SK-N-SH treated with all-trans-retinoic acid at 6 μM for 48 hours (cell line): ENCODE data around the gene PARVB.

Experiments
- ARNTL ChIP-seq: fragments of 450-650 bp; formaldehyde crosslinking; IDR thresholded peaks from 2 replicates; pipeline ENCODE4 v1.5.0; 2020; ENCODE audit warnings: low read depth, mild to moderate bottlenecking, moderate library complexity, borderline replicate concordance
- BACH2 ChIP-seq: fragments of 250-450 bp; sonication (Bioruptor Pico); IDR thresholded peaks from 2 replicates; pipeline ENCODE4 v1.9.0; 2021; ENCODE audit warnings: mild to moderate bottlenecking, borderline replicate concordance
- CSDC2 ChIP-seq: fragments of 250-450 bp; sonication (Bioruptor Pico); IDR thresholded peaks from 2 replicates; pipeline ENCODE4 v1.5.0; 2020; ENCODE audit warnings: mild to moderate bottlenecking, moderate library complexity
- ISL1 ChIP-seq: fragments of 250-450 bp; sonication (Bioruptor Pico); IDR thresholded peaks from 2 replicates; pipeline ENCODE4 v2.1.2; 2022; ENCODE audit warnings: mild to moderate bottlenecking, moderate library complexity
- OSR1 ChIP-seq: fragments of 250-450 bp; sonication (Bioruptor Pico); IDR thresholded peaks from 2 replicates; pipeline ENCODE4 v1.8.0; 2022; ENCODE audit warnings: moderate library complexity, mild to moderate bottlenecking, inconsistent platforms
- PPARA ChIP-seq: fragments of 250-450 bp; sonication (Bioruptor Pico); IDR thresholded peaks from 2 replicates; pipeline ENCODE4 v1.5.0; 2020; ENCODE audit warnings: mild to moderate bottlenecking, borderline replicate concordance
- RARB ChIP-seq: fragments of 250-450 bp; sonication (Bioruptor Pico); IDR thresholded peaks from 2 replicates; pipeline ENCODE4 v1.8.0; 2021; ENCODE audit warnings: mild to moderate bottlenecking, moderate library complexity
- SNAI2 ChIP-seq: fragments of 250-450 bp; sonication (Bioruptor Pico); IDR thresholded peaks from 2 replicates; pipeline ENCODE4 v1.5.0; 2020; ENCODE audit warnings: mild to moderate bottlenecking, moderate library complexity
- ZFP3 ChIP-seq: fragments of 250-450 bp; sonication (Bioruptor Pico); IDR thresholded peaks from 2 replicates; pipeline ENCODE4 v1.5.0; 2020; ENCODE audit warnings: mild to moderate bottlenecking, moderate library complexity
- ZFP30 ChIP-seq: fragments of 450-650 bp; formaldehyde crosslinking; IDR thresholded peaks from 2 replicates; pipeline ENCODE4 v1.5.0; 2022; ENCODE audit warnings: mild to moderate bottlenecking, moderate library complexity
- ZNF70 ChIP-seq: fragments of 450-650 bp; formaldehyde crosslinking; IDR thresholded peaks from 2 replicates; pipeline ENCODE4 v1.5.0; 2020; ENCODE audit warnings: mild to moderate bottlenecking, moderate library complexity
- TF ChIP-seq, protein P1 (sequence below): fragments of 250-450 bp; sonication (Bioruptor Pico); IDR thresholded peaks from 2 replicates; pipeline ENCODE4 v1.5.1; 2021; ENCODE audit warnings: mild to moderate bottlenecking, moderate library complexity
- TF ChIP-seq, protein P2 (sequence below): fragments of 250-450 bp; sonication (Bioruptor Pico); IDR thresholded peaks from 2 replicates; pipeline ENCODE4 v1.5.1; 2020; ENCODE audit warnings: low read depth, mild to moderate bottlenecking, moderate library complexity
- TF ChIP-seq, protein P3 (sequence below): fragments of 250-450 bp; sonication (Bioruptor Pico); IDR thresholded peaks from 2 replicates; pipeline ENCODE4 v1.8.0; 2020; ENCODE audit warnings: mild to moderate bottlenecking, moderate library complexity, borderline replicate concordance

DNA sequence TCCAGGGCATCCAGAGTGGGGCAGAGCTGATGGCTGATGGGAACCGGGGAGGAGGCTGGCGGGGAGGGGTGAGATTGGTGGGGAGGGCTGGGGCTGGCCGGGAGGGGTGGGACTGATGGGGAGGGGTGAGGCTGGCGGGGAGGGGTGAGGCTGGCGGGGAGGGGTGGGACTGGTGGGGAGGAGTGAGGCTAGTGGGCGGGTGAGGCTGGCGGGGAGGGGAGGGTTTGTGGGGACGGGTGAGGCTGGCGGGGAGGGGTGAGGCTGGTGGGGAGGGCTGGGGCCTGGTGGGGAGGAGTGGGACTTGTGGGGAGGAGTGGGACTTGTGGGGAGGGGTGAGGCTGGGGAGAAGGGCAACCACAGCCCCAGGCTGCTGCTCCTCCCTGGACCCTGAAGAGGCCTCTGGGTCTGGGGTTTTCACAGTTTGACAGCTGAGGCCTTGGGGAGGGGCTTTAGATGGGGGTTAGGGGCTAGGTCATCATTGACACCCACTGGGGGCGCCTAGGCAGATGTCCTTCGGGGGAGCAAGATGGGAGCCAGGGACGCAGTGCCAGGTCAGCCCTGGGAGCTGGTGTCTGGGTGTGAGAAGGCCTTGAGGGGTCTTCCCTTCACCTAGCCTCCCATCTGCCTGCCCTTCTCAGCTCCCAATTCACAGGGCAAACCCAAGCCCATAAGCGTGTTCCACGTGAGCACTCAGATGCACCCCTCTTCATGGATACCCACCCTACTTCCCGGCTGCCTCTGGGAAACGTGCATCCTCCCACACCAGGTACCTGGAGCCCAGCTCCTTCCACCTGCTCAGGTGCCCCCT, 183.3 kb downstream of the PARVB start:
- no peak for TF ChIP-seq SNAI2
- TF ChIP-seq, protein P1, sequence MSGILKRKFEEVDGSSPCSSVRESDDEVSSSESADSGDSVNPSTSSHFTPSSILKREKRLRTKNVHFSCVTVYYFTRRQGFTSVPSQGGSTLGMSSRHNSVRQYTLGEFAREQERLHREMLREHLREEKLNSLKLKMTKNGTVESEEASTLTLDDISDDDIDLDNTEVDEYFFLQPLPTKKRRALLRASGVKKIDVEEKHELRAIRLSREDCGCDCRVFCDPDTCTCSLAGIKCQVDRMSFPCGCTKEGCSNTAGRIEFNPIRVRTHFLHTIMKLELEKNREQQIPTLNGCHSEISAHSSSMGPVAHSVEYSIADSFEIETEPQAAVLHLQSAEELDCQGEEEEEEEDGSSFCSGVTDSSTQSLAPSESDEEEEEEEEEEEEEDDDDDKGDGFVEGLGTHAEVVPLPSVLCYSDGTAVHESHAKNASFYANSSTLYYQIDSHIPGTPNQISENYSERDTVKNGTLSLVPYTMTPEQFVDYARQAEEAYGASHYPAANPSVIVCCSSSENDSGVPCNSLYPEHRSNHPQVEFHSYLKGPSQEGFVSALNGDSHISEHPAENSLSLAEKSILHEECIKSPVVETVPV = no peak
- TF ChIP-seq ARNTL (CRISPR knock-in tag) = no peak
- no peak for TF ChIP-seq CSDC2
- TF ChIP-seq RARB = no peak
- no peak for TF ChIP-seq PPARA (CRISPR knock-in tag)
- TF ChIP-seq BACH2 (CRISPR knock-in tag) = no peak
- TF ChIP-seq ZNF70 (CRISPR knock-in tag) = no peak
- TF ChIP-seq ISL1 = no peak
- TF ChIP-seq OSR1 (CRISPR knock-in tag) = no peak
- TF ChIP-seq, protein P2, sequence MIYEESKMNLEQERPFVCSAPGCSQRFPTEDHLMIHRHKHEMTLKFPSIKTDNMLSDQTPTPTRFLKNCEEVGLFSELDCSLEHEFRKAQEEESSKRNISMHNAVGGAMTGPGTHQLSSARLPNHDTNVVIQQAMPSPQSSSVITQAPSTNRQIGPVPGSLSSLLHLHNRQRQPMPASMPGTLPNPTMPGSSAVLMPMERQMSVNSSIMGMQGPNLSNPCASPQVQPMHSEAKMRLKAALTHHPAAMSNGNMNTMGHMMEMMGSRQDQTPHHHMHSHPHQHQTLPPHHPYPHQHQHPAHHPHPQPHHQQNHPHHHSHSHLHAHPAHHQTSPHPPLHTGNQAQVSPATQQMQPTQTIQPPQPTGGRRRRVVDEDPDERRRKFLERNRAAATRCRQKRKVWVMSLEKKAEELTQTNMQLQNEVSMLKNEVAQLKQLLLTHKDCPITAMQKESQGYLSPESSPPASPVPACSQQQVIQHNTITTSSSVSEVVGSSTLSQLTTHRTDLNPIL (CRISPR knock-in tag) = no peak
- TF ChIP-seq, protein P3, sequence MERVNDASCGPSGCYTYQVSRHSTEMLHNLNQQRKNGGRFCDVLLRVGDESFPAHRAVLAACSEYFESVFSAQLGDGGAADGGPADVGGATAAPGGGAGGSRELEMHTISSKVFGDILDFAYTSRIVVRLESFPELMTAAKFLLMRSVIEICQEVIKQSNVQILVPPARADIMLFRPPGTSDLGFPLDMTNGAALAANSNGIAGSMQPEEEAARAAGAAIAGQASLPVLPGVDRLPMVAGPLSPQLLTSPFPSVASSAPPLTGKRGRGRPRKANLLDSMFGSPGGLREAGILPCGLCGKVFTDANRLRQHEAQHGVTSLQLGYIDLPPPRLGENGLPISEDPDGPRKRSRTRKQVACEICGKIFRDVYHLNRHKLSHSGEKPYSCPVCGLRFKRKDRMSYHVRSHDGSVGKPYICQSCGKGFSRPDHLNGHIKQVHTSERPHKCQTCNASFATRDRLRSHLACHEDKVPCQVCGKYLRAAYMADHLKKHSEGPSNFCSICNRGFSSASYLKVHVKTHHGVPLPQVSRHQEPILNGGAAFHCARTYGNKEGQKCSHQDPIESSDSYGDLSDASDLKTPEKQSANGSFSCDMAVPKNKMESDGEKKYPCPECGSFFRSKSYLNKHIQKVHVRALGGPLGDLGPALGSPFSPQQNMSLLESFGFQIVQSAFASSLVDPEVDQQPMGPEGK = no peak
- TF ChIP-seq ZFP3 (CRISPR knock-in tag) = no peak
- TF ChIP-seq ZFP30 = no peak
